ENCODE data around the gene SERTAD4.

SERTAD4 gene

DNA sequence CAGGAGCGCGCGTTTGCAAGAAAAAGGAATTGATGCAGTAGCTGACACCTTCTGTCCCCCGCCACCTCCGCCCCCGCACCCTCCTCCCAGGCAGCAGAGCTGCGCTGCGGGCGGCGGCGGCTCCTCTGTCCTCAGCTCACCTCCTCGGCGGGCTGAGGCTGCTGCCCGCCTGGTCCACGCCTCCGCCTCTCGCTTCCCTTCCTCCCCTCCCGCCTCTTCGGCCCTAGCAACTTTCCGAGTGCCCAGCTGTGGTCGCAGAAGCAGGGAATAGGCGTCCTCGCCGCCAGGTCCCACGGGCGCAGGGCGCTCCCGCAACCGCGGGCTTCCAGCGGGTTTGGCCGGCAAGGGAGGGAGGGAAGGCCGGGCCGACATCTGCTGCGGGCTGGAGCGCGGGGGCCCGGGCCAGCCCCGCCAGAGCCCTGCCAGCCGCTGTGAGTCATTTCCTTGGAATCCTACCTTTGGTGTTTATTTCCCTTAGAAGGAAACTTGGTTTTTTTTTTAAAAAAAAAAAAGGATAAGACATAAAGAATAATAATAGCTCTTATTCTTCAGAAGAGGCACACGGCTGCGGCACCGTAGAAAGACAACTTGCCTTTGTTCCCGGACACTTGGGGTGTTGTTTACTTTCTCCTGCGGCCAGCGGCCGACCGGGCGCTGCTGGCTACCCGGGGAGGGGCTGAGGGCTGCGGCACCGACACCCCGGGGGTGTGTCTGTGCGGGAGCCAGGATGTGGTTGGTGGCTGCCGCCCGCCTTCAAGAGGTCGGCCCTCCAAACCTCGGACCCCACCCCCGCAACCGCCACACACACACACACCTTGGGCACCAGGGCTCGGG is 1.1 kb downstream of the SERTAD4 start:
- DNase-seq = peak; percentile 25 to 43

DNA sequence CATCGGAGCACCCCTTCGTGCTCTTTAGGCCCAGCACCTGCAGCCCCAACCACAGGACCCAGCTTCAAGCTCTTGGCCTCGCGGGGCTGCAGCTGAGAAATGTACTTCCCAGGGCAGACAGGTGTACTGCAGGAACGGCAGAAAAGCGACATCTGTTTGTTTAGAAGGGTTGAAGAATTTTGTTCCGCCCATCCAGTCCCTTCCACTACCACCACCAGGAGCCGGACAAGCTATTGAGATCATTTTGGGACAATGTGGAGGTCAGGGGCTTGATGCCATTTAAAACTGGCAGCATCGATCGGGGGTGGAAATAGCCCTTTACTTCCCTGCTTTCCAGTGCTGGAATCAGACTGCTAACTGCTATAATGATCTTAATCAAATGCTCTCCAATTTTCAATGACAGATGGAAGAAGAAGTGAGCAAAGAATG is 1.7 kb downstream of the SERTAD4 start:
- no peak for DNase-seq

DNA sequence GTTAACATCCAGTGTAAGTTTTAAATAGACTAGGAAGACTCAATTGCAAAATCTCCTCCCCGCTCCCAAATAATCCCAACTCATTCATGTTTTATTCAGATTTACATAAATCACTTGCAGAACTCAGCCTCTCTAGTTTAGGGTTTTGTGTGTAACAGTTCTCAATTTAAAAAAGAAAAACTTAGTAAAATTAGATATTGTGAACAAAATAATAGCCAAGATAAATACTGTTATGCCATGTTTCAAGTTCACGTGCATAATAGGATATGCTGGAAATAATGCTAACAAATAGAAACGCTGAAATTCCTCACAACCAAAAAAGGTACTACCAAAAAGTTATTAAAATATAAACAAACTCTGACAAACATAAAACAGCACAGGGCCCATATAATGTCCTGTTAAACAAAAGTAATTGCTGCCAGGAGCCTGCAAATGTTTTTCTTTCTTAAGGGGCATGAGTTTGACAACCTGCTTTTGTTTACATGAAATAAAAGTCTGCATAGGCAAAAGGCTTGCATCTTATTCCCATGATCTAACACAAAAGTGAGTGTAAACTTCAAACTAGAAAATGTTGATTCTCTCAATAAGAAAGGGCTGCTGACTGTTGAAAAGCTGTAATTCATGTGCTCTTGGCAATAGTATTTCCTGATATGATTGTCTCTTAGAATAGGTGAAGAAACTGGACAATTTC is 2.9 kb downstream of the SERTAD4 start:
- DNase-seq = no peak

DNA sequence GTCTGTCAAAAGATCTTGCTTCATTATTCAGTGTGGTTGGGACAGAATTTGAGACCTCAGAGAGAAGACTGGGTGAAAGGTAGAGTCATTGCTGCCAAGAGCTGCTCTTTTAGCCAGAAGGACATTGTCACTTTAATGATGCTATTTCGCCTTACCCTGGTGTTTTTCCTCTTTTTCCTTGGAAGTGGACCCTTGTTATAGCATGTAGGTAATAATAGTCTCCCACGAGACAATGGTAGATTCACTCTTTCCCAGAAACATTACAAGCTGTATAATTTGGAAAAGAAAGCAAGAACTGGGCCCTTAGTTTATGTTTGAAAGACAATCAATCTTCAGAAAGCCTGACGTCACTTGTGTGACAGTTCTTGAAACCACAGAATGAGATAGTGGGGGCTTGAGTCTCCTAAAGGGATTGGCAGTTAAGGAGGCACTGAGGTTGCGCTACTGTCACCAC is 3.8 kb downstream of the SERTAD4 start:
- DNase-seq = no peak

DNA sequence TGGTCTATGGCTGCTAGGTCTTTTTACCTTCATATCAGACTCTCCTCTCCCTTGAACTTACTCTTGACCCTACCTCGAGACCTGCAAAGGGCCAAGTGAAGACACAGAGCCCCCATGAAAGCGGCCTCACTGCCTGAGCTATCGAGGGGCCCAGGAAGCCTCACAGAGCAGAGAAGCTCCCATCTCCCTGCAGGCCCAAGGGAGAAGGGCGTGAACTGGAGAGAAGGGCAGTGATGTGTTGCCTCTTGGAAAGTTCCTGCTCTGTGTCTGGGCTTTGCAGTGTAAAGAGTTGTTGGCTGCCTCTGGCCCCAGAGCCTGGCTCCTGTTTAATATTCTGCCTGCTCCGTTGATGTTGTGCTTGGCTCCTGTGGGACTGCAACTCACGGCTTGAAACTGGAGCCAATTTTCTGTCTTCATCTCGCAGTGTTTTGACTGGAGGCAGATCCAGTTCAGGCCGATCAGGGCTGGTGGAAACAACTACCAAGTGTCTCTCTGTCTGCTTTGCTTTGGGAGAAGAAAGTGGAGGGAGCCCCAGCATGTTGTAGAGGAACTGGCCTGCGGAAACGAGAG is 4.3 kb downstream of the SERTAD4 start:
- DNase-seq = no peak

DNA sequence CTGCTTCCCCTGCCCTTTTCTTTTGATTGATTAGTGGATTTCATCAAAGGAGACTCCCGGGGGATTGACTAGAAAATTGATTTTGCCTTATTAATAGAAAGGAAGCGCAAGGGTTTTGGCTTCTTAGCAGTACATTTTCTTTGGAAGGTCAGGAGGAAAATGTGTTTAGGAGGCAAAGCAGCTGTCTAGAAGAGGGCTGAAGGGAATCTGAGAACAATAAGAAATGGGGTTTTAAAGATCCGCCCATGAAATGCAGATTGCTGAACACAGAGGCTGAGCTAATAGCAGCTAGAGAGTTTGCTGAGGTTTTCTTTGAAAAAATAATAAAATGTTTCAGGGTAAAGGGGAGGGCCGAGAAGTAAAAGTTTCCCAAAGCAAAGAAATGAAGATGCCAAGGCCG is 4.9 kb downstream of the SERTAD4 start:
- no peak for DNase-seq

DNA sequence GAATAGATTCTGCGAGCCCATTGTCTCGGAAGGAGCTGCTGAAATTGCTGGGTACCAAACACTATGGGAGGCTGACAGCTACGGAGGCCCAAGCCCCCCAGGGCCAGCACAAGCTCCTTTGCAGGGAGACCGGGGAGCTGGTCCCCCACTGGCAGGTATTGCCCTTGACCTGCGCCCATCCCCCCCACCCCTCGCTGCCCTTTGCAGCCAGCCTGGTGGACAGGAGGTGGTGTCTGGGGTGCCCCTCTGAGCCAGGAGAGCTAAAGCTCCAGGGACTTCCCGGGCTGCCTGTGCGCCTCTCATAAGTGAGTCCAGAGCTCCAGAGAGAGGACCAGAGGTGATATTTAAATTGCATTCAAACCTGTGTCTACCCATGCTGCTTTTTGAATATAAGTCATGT is 5.4 kb downstream of the SERTAD4 start:
- no peak for DNase-seq

DNA sequence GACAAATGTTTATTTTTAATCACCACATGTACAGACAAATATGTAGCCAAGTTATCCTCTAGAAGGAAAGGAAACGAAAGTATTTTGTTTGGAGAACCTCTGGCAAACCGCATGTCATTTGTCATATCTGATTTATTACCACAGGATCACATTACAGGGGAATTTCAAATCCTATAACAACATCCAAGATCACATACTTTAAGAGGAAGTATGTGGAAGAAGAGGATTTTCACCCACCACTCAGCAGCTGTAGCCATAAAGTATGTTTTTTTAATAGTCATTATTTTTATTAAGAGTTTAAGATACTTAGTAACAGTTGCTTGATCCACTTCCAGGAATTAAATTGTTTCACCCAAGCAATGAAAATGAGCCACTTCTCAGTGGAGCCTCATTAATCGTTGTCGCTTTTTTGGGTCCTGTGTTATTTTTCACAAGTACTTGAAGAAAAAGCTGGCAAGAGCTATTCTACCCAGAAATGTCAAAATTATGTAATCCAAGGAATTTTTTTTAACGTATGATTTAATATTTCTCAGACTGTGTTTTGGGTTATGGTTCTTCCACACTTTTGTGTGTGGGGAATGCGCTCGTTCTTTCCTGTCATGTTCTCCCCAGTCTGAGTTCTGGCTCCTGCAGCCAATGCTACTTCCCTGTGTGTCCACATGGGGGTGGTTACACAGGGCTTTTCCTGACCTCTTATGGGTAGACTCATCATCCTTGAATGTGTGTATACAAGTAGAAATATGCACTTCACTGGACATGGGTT is 6.9 kb downstream of the SERTAD4 start:
- DNase-seq = no peak

DNA sequence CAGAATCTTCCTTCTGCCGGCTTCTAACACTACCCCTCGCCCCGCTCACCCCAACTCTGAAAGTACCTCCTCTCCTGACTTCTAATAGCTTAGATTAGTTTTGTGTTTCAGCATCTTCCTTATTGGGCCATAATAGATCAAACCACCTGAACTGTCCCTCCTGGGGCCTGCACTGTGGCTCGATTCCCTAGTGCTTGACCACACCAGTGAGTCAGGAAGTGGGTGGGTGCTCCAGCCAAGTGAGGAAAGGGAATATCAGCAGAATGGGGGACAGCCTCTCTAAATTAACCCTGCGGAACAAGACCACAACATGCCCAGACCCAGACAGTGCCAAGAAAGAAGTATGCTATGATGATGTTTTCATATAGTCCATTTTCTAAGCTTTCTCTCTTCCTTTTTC is 8.5 kb downstream of the SERTAD4 start:
- DNase-seq = no peak

DNA sequence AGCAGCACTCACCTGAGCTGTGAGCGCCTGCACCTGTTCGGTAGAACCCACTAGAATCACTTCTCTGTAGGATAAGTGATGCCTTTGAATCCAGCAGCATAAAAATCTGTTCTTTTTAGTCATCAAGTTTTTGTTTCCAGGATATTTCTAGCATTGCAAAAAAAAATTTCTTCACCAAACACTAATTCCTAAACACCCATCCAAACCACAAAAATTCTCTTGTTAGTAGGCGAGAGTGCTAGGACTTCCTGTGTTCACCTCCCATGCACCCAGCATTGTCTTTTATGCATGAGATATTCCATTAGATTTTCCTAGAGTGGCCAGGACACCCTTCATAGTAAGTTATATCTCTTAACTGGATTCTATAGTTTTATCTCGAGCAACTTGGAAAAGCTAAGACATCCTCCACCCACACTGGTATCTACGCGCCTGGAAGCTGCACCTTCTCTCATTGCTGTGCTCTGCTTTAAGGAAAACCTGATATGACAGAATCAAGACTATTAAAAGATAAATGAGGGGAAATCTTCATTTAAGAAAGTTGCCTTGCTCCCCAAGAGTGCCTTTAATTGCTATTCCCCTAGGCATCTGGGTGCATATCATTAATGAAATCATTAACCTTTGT is 12.3 kb downstream of the SERTAD4 start:
- DNase-seq = no peak

DNA sequence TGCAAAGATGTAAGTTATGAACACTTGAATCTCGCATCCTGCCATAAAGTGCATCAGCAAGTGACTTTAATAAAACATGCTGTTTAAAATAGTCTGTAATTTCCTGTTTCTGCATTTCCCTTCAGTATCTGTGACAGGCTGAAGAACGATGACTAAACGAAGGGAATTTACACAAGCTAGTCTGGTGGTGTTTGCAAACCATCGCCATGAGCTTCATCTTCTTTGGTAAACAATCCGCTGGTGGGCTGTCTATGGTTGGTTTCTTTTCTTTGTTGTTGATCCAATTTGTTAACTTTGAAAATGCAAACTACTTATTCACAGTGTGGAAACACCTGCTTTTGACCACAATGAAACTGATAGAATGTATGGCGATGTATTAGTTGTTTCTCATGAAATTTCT is 13.9 kb downstream of the SERTAD4 start:
- no peak for DNase-seq

DNA sequence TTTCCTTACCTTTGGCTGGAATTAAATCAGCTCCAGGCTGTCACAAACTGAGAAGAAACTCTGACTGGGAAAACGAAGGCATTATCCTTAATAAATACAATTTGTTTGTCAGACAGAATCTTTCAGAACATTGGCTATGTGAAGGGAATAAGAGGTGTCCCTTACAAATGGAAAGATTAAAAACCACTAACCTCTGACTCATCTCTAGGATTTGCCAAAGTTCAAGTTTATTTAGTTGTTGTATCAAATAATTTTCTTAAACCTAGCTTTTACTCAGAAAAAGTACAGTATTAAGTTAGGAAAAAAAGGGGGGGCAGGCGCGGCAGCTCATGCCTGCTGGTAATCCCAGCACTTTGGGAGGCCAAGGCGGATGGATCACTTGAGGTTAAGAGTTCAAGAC is 15.7 kb downstream of the SERTAD4 start:
- DNase-seq = no peak

DNA sequence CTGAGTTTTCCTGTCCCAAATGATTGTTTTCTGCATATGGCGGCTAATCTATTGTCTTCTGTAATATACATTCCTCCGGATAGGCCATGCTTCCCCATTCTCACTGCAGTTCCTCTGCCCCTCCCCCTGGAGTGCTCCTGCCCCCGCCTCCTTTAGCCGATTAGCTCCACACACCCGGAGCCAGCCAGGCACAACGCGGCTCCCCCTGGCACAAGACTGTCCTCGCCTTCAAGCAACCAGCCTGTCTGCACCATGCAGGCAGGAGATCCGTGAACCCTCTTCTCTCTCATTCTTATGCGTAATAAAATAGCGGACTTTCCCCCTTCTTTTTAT is 18.0 kb downstream of the SERTAD4 start:
- DNase-seq = peak in 1 of 2 donors; percentile 7

DNA sequence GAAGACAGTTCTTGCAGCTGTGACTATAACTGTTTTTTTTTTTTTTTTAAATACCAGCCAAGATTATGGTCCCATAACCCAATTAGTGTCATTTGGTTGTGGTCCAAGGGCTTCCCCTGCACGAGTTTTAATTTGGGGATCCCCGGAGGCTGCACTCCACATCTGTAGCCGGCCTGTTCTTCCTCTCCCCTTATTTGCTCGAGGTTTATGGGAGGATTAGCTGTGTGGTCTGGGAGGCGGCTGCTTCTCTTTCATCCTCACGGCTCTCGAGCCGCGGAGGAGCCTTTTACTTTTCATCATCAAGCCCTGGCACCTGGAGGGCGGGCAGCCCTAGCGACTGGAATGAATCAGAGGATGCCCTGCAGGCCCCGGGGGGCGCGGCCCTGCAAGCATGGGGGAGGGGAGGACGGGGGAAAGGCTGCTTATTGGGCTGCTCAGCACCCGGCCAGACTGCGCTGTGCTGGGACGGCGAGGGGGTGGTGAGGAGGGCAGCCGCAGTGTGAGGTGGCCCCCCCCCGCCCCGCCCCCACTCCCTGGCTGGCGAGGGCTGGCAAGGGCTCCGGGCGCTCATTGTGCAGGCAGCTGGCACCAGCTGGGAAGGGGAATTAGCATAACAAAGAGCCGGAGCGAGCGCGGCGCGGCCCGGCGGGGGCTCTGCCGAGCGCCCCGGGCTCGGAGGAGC is 18.5 kb downstream of the SERTAD4 start:
- peak; percentile 28 to 41 for DNase-seq

DNA sequence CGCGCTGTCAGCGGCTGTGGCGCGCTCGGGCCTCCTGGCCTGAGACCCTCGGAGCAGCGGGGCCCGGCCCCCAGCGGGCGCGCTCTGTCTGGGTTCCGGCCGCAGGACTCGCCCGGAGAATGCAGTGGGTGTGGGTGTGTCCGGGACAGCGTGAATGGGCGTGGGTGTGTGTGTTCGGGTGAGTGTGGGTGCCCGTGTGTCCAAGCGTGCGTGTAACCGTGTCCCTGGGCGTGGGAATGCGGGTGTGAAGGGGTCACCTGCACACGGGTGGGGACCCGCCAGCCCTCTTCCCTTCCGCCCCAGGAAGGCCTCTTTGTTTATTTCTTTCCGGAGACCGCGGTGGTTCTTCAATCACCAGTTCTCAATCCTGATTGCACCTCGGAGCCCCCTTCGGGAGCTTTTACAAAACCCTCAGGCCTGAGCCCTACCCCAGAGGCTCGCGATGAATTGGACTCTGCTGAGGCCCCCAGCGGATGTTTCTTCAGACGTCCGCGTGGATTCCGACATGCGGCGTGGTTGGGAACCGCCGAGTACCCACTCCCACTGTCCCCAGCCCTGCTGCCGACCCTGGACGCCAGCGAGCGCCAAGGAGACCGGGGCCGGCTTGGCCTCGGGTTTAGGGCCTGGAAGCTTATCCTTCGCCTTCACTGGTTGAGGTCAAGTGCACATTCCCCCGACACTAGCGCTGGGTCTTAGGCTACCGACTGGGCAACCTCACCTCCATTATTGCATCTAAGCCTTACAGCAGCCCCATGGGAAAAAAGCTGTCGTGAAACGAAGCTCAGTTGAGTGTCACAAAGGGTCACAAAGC is 19.3 kb downstream of the SERTAD4 start:
- no peak for DNase-seq

DNA sequence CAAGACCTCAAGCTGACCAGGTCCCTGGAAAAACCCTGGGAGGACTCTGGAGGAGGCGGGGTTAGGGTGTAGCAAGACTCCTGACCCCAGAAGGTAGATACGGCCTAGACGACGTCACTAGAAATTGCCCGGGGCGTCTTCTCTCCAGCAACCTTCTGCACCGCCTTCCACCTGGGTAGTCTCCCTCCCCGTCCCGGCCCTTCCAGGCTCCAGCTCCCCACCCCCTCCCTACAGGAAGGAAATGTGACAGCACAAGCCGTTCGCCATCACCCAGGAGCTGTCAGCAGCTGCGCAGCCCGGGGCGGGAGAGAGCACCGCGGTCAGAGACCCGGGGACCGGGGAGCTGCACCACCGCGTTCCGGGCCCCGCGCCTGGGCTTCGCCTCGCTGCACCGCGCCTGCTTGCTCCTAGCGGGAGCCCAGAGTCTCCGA is 20.0 kb downstream of the SERTAD4 start:
- peak in 1 of 2 donors; percentile 10 for DNase-seq

DNA sequence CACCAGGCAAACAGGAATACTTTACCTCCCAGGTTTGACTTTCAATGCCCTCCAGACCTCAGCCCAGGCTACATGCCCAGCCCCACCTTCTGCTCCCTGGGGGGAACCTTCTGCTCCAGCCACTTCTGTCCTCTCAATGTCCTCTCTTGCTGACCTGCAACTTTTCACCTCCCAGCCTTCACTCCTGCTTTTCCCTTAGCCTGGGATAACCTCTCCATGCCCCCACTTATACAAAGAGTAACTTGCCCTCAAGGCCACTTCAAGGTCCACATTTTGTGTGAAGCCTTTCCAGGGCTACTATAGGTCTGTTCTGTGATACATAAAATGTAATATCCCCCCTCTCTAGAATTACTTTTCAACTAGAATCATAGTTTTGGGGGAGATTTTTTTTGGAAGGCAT is 21.7 kb downstream of the SERTAD4 start:
- DNase-seq = no peak

DNA sequence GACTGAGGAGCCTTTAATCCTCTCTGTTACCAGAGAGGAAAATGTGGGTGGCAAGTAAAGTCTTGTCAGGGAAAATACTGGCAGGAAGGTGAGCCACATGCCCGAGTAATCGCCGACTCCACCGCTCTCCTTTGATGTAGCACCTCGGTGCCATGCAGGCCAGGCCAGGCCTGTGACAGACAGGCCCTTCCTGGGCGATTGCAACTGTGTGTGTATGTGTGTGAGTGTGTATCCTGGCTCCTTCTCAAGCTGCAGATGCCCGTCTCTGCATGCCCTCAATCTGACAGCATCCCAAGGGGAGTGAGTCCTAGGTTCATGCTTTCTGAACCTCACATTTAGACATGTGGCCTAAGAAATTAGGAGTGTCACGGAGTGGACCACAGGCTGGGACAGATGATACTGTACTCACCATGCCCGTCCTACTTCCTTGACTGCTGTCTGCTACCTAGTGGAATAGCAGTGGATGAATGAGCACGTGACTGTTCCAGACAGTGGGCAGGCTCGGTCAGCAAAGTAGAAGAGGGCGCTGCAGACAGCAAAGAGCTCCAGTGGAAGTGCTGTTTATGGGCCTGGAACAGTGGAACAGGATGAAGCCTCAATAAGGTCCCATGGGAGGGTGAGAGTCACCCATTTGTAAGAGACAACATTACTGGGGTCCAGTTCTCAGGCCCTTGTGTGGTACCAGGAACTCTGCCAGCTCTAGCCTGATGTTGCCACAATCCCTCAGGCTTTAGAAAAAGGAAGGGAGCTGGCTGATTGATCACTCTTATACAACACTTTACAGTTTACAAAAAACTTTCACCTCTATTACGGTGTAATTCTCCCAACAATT is 25.3 kb downstream of the SERTAD4 start:
- DNase-seq = no peak

DNA sequence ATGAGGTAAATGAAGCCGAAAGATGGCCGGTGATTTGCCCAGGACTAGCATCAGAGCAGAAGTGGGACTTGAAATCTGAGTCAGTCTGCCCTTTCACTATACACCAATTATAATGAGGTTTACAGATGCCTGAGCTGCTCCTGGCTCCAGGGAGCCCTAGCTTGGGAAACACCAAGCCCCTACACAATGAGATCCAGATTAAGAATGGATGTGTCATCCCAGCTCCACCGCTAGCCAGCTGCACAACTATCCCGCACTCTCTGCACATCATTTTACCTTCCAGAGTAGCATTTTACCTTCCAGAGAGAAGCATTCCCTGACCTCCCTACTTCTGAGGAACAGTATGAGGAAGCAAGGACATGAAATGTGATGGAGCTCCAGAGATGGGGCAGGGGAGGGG is 27.0 kb downstream of the SERTAD4 start:
- no peak for DNase-seq

DNA sequence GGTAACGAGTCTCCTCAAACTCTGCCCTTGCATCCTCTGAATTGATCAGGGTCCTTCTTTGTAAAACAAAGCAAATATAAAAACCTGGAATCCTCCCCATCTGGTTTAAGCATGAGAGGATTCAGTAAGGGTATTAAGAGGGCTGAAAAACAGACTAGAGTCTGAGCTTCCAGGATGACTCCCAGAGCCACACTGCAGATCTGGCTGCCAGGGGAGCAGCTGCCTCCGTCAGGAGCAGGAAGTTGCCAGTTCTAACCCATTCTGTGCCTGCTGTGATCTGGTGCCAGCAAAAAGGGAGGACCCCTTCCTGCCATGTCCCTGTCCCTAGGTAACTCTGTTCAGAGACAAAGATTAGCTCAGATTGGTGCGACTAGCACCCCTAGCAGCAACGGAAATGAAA is 27.5 kb downstream of the SERTAD4 start:
- DNase-seq = no peak
